Anterior cingulate cortex (tissue), 58 donors: ENCODE data around the gene SETMAR.

Experiments
- DNase-seq, 58 donors: peaks; one replicate each; lab custom pipeline; 2025; lab: John Stamatoyannopoulos, UW

Gene SETMAR

GRCh38 chr3:4343258-4343657, 40.1 kb downstream of the SETMAR start:
- DNase-seq: no peak

- peak in 11 of 58 donors; percentile 1 to 72 (median 13) for DNase-seq
These were observed 47.6 kb downstream of the SETMAR start for GRCh38 chr3:4350789-4351163.

GRCh38 chr3:4351164-4351855, 48.1 kb downstream of the SETMAR start:
- no peak for DNase-seq

- DNase-seq: no peak
These were observed 48.7 kb downstream of the SETMAR start for GRCh38 chr3:4351872-4352271.

- DNase-seq: peak in 2 of 58 donors; percentile 2 to 42
These were observed 52.4 kb downstream of the SETMAR start for GRCh38 chr3:4355401-4356219.

- no peak for DNase-seq
These were observed 53.0 kb downstream of the SETMAR start for GRCh38 chr3:4356220-4356540.

- DNase-seq: no peak
These were observed 53.6 kb downstream of the SETMAR start for GRCh38 chr3:4356546-4357410.

GRCh38 chr3:4358273-4358672, 55.1 kb downstream of the SETMAR start:
- no peak for DNase-seq

- DNase-seq: no peak
These were observed 56.8 kb downstream of the SETMAR start for GRCh38 chr3:4359805-4360502.

- no peak for DNase-seq
These were observed 57.6 kb downstream of the SETMAR start for GRCh38 chr3:4360817-4361216.

- DNase-seq: no peak
These were observed 59.4 kb downstream of the SETMAR start for GRCh38 chr3:4362523-4362922.
